Trophoblast cell (in vitro differentiated cells and primary cell): ENCODE results near the gene ZNF716. TPM values are rescaled to one million over a fixed set of nuclear protein-coding genes. Genes with fewer than 3 reads are reported as not detected.
A peak's percentile ranks its signal among the peaks of the same experiment; 100 is the strongest.
"Not testable (repeated sequence)": the region's sequence is repeated elsewhere in the genome, so short reads cannot be mapped to it uniquely, and the experiment has no call there.

Source experiments
- DNase-seq, 2 donors: peaks; one replicate each; pipeline ENCODE4 v3.0.0-alpha.2; 2016
- H2AFZ ChIP-seq: 2 replicates; pipeline ENCODE4 v1.6.1; 2013; ENCODE audit warnings: low read length, moderate library complexity, mild to moderate bottlenecking; ENCODE audit not compliant: insufficient read depth, poor library complexity
- H2AK5ac ChIP-seq: 2 replicates; pipeline ENCODE4 v1.6.1; 2013; ENCODE audit warnings: mild to moderate bottlenecking, low read length
- H2BK120ac ChIP-seq: 2 replicates; pipeline ENCODE4 v1.6.1; 2013; ENCODE audit warnings: low read length, mild to moderate bottlenecking, moderate library complexity; ENCODE audit not compliant: insufficient read depth, poor library complexity
- H2BK12ac ChIP-seq: 2 replicates; pipeline ENCODE4 v1.6.1; 2013; ENCODE audit warnings: mild to moderate bottlenecking, low read length, moderate library complexity
- H2BK5ac ChIP-seq: 2 replicates; pipeline ENCODE4 v1.6.1; 2013; ENCODE audit warnings: low read length, low read depth, moderate library complexity, mild to moderate bottlenecking; ENCODE audit not compliant: poor library complexity
- H3K14ac ChIP-seq: 2 replicates; pipeline ENCODE4 v1.6.1; 2013; ENCODE audit warnings: mild to moderate bottlenecking, low read length
- H3K18ac ChIP-seq: 2 replicates; pipeline ENCODE4 v1.6.1; 2013; ENCODE audit warnings: mild to moderate bottlenecking, low read length
- H3K23ac ChIP-seq: 2 replicates; pipeline ENCODE4 v1.6.1; 2013; ENCODE audit warnings: low read length
- H3K27ac ChIP-seq: 2 replicates; pipeline ENCODE4 v1.5.1; 2013; ENCODE audit warnings: low read depth, mild to moderate bottlenecking, inconsistent platforms, low read length, moderate library complexity
- H3K27me3 ChIP-seq: 2 replicates; pipeline ENCODE4 v1.6.1; 2013; ENCODE audit warnings: inconsistent platforms, mild to moderate bottlenecking, low read length, moderate library complexity; ENCODE audit not compliant: insufficient read depth
- H3K36me3 ChIP-seq, 2 experiments: 1 replicate in 1 of 2; 2 replicates in 1 of 2; pipeline ENCODE4 v1.6.1; 2013; ENCODE audit warnings: low read length in 2 of 2, mild to moderate bottlenecking in 2 of 2, moderate library complexity in 1 of 2; ENCODE audit not compliant: insufficient read depth in 2 of 2, control insufficient read depth in 1 of 2
- H3K4ac ChIP-seq: 2 replicates; pipeline ENCODE4 v1.6.1; 2013; ENCODE audit warnings: low read depth, mild to moderate bottlenecking, low read length, moderate library complexity
- H3K4me1 ChIP-seq, 2 experiments: 1 replicate in 1 of 2; 2 replicates in 1 of 2; pipeline ENCODE4 v1.6.1; 2013; ENCODE audit warnings: low read length in 2 of 2, mild to moderate bottlenecking in 2 of 2, moderate library complexity in 1 of 2; ENCODE audit not compliant: insufficient read depth in 2 of 2, control insufficient read depth in 1 of 2
- H3K4me2 ChIP-seq: 2 replicates; pipeline ENCODE4 v1.6.1; 2013; ENCODE audit warnings: inconsistent platforms, mild to moderate bottlenecking, low read length, moderate library complexity
- H3K4me3 ChIP-seq: 2 replicates; pipeline ENCODE4 v1.5.1; 2013; ENCODE audit warnings: mild to moderate bottlenecking, low read depth, low read length, inconsistent platforms
- H3K79me1 ChIP-seq: one replicate; pipeline ENCODE4 v1.6.1; 2013; ENCODE audit warnings: low read length
- H3K79me2 ChIP-seq: 2 replicates; pipeline ENCODE4 v1.6.1; 2013; ENCODE audit warnings: low read length, mild to moderate bottlenecking; ENCODE audit not compliant: control insufficient read depth, insufficient read depth, poor library complexity
- H3K9ac ChIP-seq: 2 replicates; pipeline ENCODE4 v1.6.1; 2013; ENCODE audit warnings: mild to moderate bottlenecking, low read length
- H3K9me3 ChIP-seq: 2 replicates; pipeline ENCODE4 v1.6.1; 2013; ENCODE audit warnings: low read depth, mild to moderate bottlenecking, control low read depth, inconsistent platforms, low read length; ENCODE audit not compliant: insufficient read depth
- H4K12ac ChIP-seq: 2 replicates; pipeline ENCODE4 v1.6.1; 2013; ENCODE audit warnings: low read depth, mild to moderate bottlenecking, low read length, moderate library complexity
- H4K8ac ChIP-seq: 2 replicates; pipeline ENCODE4 v1.6.1; 2013; ENCODE audit warnings: low read depth, mild to moderate bottlenecking, low read length, moderate library complexity
- H4K91ac ChIP-seq: one replicate; pipeline ENCODE4 v1.6.1; 2013; ENCODE audit warnings: low read depth, mild to moderate bottlenecking, low read length, moderate library complexity
- WGBS: extraction: QIAGEN DNeasy Blood & Tissue Kit; methylation state at CpG from one replicate; pipeline ENCODE4 v1.1.7; 2013; ENCODE audit warnings: missing lambda C conversion rate; ENCODE audit not compliant: insufficient read length, insufficient coverage; ENCODE audit errors: extremely low coverage; 5-methylcytosine and 5-hydroxymethylcytosine counted together
- polyA plus RNA-seq: library from polyadenylated mRNA; stranded (reverse); fragments of 200-250 nt; gene quantifications from 2 replicates; pipeline ENCODE4 v1.2.3, GENCODE V29; 2013

Gene ZNF716
- not detected in 2 replicates for polyA plus RNA-seq

DNA sequence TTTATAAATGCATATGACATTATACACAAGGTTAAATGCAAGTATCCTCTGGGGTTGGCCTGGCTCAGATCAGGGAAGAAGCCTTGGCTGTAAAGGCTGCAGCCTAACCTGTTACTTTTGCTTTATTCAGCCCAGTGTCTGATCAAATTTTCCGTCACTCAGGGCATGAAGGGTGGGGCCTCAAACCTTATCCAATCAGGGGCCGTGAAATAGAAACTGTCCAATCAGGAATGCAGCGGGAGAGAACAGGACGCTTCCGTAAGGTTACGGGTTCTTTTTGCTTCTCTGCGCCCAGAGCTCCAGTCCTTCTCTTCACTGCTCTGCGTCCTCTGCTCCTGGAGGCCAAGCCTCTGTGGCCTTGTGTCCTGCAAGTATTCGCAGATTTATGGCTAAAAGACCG is at the start of gene ZNF716:
ZNF716 (plus strand) TSS at position 274 of the 400 bp plus-strand sequence; CDS start at position 386, 112 bp downstream.
- Histone ChIP-seq H3K79me2 (no peaks in the 10 kb centered on the region), H3K9me3 (peaks cover 10% of the 10 kb centered on the region), H3K4ac (no peak within 1 kb of the TSS), H3K36me3 (no peaks in the 10 kb centered on the region), H3K4me1 (no peaks in the 10 kb centered on the region), H3K4me2 (no peak within 1 kb of the TSS), H2BK5ac (no peak within 1 kb of the TSS), H3K79me1 (no peaks in the 10 kb centered on the region), H3K4me3 (no peak within 1 kb of the TSS), H3K27me3 (no peaks in the 10 kb centered on the region), H2BK12ac (no peak within 1 kb of the TSS), H3K23ac (no peak within 1 kb of the TSS), H3K18ac (no peak within 1 kb of the TSS), H2AFZ (no peak within 1 kb of the TSS), H4K8ac (no peak within 1 kb of the TSS), H2BK120ac (no peak within 1 kb of the TSS), H3K27ac (no peak within 1 kb of the TSS), H3K14ac (no peak within 1 kb of the TSS), H2AK5ac (no peak within 1 kb of the TSS), H4K12ac (no peak within 1 kb of the TSS), H4K91ac (no peak within 1 kb of the TSS), H3K9ac (no peak within 1 kb of the TSS)
- DNase-seq, result no peak
- no CpG with 5 or more reads among the region's 10 CpGs for WGBS

DNA sequence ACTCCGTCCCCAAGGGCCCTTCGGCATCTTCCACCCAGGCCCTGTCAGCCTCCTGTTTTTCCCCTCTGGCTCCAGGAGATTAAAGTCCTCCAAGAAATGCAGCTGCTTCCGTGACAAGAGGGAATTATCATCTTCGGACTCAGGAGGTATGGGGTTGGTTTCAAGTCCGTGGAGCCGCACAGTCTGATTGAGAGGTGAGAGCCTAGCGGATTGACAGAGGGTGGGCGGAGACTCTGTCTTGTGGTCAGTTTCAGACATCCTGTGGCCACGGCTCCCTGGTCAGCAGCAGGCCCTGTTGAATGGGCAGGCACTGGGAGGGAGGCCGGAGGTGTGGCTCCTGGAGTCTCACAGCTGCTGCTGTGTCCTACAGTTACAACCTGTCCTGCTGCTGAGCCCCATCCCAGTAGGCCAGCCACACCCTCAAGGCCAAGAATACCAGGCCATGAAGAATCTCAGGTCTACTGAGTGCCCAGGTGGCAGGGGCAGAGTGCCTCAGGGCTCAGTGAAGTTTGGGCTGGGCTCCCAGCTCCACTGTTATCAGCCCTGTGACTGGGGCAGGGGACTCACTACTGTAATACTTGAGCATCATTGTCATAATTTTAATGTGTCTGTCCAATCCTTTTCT is 49.3 kb upstream of the ZNF716 start:
- no peak overlapping the region for H3K9ac ChIP-seq
- no peaks in the 10 kb centered on the region for H3K79me1 ChIP-seq
- H3K36me3 ChIP-seq, result no peaks in the 10 kb centered on the region
- no peak overlapping the region for H2AK5ac ChIP-seq
- no peak overlapping the region for H2BK5ac ChIP-seq
- H2AFZ ChIP-seq, result no peak overlapping the region
- H3K23ac ChIP-seq, result no peak overlapping the region
- H3K4me1 ChIP-seq, result no peaks in the 10 kb centered on the region
- no peak for DNase-seq
- no peak overlapping the region for H2BK12ac ChIP-seq
- H3K79me2 ChIP-seq, result no peaks in the 10 kb centered on the region
- no peak overlapping the region for H3K27ac ChIP-seq
- H4K8ac ChIP-seq, result no peak overlapping the region
- no peak overlapping the region for H3K4me3 ChIP-seq
- no peak overlapping the region for H3K4me2 ChIP-seq
- H3K18ac ChIP-seq, result no peak overlapping the region
- H3K4ac ChIP-seq, result no peak overlapping the region
- H3K14ac ChIP-seq, result no peak overlapping the region
- no CpG with 5 or more reads among the region's 10 CpGs for WGBS
- no peak overlapping the region for H4K91ac ChIP-seq
- no peak overlapping the region for H2BK120ac ChIP-seq
- no peak overlapping the region for H4K12ac ChIP-seq
- no peaks in the 10 kb centered on the region for H3K27me3 ChIP-seq
- peaks cover 58% of the 10 kb centered on the region for H3K9me3 ChIP-seq

DNA sequence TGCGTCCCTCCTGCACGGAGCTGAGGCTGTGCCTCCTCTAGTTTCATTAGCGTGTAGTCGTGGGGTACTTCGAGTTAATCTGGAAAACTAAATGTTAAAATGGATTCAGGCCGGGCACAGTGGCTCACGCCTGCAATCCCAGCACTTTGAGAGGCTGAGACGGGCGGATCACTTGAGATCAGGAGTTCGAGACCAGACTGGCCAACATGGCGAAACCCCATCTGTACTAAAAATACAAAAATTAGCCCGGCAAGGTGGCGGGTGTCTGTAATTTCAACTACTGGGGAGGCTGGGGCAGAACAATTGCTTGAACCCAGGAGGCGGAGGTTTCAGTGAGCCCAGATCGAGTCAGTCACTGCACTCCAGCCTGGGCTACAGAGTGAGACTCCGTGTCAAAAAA is 46.9 kb upstream of the ZNF716 start:
- H3K4ac ChIP-seq, H3K18ac ChIP-seq, H3K79me2 ChIP-seq, H3K27me3 ChIP-seq, H3K36me3 ChIP-seq, DNase-seq, H2AK5ac ChIP-seq, H4K8ac ChIP-seq, H3K27ac ChIP-seq, H3K79me1 ChIP-seq, H2BK120ac ChIP-seq, H3K9ac ChIP-seq, H3K4me3 ChIP-seq, H2BK5ac ChIP-seq, H3K14ac ChIP-seq, H3K4me2 ChIP-seq, H2BK12ac ChIP-seq, H4K12ac ChIP-seq, H3K23ac ChIP-seq, H3K4me1 ChIP-seq, H2AFZ ChIP-seq, H4K91ac ChIP-seq: not testable (repeated sequence)
- whole genome bisulfite sequencing, result no CpG with 5 or more reads among the region's 16 CpGs
- H3K9me3 ChIP-seq, result peaks cover 57% of the 10 kb centered on the region

DNA sequence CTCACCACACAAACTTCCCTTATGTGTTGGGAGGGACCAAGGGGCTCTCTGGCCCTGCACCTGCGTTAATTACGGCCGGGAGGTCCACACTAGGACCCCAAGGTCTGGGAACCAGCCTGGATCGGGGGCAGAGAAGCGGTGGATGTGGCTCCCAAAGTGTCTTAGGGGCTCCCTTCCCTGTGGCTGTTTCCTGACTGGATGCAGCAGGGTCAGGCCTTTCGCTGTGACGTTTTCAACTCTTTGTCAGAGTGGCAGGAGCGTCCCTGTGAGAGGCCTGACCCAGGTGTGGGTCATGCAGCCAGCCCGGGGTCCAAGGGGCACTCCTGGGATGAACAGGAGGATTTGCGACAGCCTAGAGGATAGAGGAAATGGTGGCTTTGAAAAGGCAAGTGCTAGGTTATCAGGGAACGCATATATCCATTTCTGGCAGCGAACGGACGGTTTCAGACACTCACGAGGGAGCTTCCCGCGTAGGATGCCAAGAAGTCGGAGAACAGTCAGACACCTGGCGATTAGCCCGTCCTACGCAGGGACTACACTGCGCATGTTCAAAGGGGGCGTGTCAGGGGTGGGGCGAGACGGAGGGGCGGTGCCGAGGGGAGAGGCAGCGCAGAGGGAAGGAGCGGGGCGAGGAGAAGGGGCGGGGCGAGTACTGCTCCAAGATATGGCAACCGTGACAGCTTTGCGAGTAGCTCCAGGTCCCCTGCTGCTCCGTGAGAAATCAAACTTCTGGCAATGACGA is 46.2 kb upstream of the ZNF716 start:
- Histone ChIP-seq H3K18ac (no peak overlapping the region), H4K12ac (no peak overlapping the region), H2BK5ac (no peak overlapping the region), H2AK5ac (no peak overlapping the region), H3K9me3 (peaks cover 50% of the 10 kb centered on the region), H3K79me1 (no peaks in the 10 kb centered on the region), H3K4me1 (no peaks in the 10 kb centered on the region), H2BK120ac (no peak overlapping the region), H3K36me3 (no peaks in the 10 kb centered on the region), H3K9ac (no peak overlapping the region), H3K4me3 (no peak overlapping the region), H3K27ac (no peak overlapping the region), H2AFZ (no peak overlapping the region), H3K27me3 (no peaks in the 10 kb centered on the region), H3K4ac (no peak overlapping the region), H2BK12ac (no peak overlapping the region), H3K79me2 (no peaks in the 10 kb centered on the region), H4K8ac (no peak overlapping the region), H4K91ac (no peak overlapping the region), H3K14ac (no peak overlapping the region), H3K4me2 (no peak overlapping the region), H3K23ac (no peak overlapping the region)
- DNase-seq, result peak; percentile 53 to 84
- WGBS, result no CpG with 5 or more reads among the region's 36 CpGs
